HT1080 (cell line): ENCODE results near the gene MYL2. TPM values are rescaled to one million over a fixed set of nuclear protein-coding genes. Genes with fewer than 3 reads are reported as not detected.

ENCODE experiments used
- DNase-seq: peaks from one replicate; pipeline ENCODE4 v3.0.0-alpha.2; 2015; ENCODE audit warnings: low read depth
- total RNA-seq: library from RNA; depleted of rRNA; stranded (reverse); fragments of >200 nt; shearing (Covaris generic); gene quantifications from 2 replicates; pipeline ENCODE4 v1.2.3, GENCODE V29; 2014; rRNA removed

MYL2 gene
- total RNA-seq, 1 experiment from 2014 or later: not detected

GRCh38 chr12:110896559-110896958 lies 23.8 kb downstream of the MYL2 start:
- DNase-seq: no peak

- no peak for DNase-seq
Measured at GRCh38 chr12:110893956-110894355, 26.4 kb downstream of the MYL2 start.

GRCh38 chr12:110889361-110889760 lies 31.0 kb downstream of the MYL2 start:
- DNase-seq: no peak

GRCh38 chr12:110888256-110888991 lies 32.0 kb downstream of the MYL2 start:
- DNase-seq: no peak

- no peak for DNase-seq
Measured at GRCh38 chr12:110885152-110885840, 35.1 kb downstream of the MYL2 start.

- no peak for DNase-seq
Measured at GRCh38 chr12:110883251-110883650, 37.1 kb downstream of the MYL2 start.

- DNase-seq: no peak
Measured at GRCh38 chr12:110880651-110881050, 39.7 kb downstream of the MYL2 start.

- DNase-seq: no peak
Measured at GRCh38 chr12:110874781-110875180, 45.6 kb downstream of the MYL2 start.

- no peak for DNase-seq
Measured at GRCh38 chr12:110874351-110874750, 46.0 kb downstream of the MYL2 start.

- no peak for DNase-seq
Measured at GRCh38 chr12:110872100-110872499, 48.3 kb downstream of the MYL2 start.

GRCh38 chr12:110869803-110870202 lies 50.6 kb downstream of the MYL2 start:
- DNase-seq: no peak

- no peak for DNase-seq
Measured at GRCh38 chr12:110869026-110869425, 51.4 kb downstream of the MYL2 start.

- no peak for DNase-seq
Measured at GRCh38 chr12:110865521-110865920, 54.9 kb downstream of the MYL2 start.

- no peak for DNase-seq
Measured at GRCh38 chr12:110863161-110863560, 57.2 kb downstream of the MYL2 start.

GRCh38 chr12:110862329-110862728 lies 58.0 kb downstream of the MYL2 start:
- no peak for DNase-seq

GRCh38 chr12:110861729-110862128 lies 58.6 kb downstream of the MYL2 start:
- DNase-seq: no peak

Other genes starting within 250 kb of the MYL2 start
- 0.06 TPM in 1 of 2 replicates, not detected in the other for gene HVCN1, start 231.5 kb downstream of the MYL2 start, total RNA-seq
- gene PPP1CC, start 177.7 kb downstream of the MYL2 start, total RNA-seq: 139 and 186 TPM in 2 replicates
- gene CCDC63, start 73.6 kb downstream of the MYL2 start, total RNA-seq: not detected in 2 replicates
- gene CUX2, start 113.6 kb upstream of the MYL2 start, total RNA-seq: not detected in 2 replicates